Skeletal muscle tissue (tissue), 4 donors: ENCODE results near the gene NPM3. TPM values are rescaled to one million over a fixed set of nuclear protein-coding genes. Genes with fewer than 3 reads are reported as not detected.

Experiments used
- H3K27ac ChIP-seq: one replicate; pipeline ENCODE4 v1.7.0; 2013; ENCODE audit warnings: mild to moderate bottlenecking, low read depth, low read length, inconsistent platforms
- H3K27me3 ChIP-seq, 3 donors: one replicate each; pipeline ENCODE4 v1.7.0; 2013; ENCODE audit warnings: low read length in 3 of 3; ENCODE audit not compliant: control insufficient read depth in 3 of 3, insufficient read depth in 3 of 3
- H3K36me3 ChIP-seq, 3 donors: one replicate each; pipeline ENCODE4 v1.7.0; 2013; ENCODE audit warnings: low read length in 3 of 3; ENCODE audit not compliant: control insufficient read depth in 3 of 3, insufficient read depth in 3 of 3
- H3K4me1 ChIP-seq, 3 donors: one replicate each; pipeline ENCODE4 v1.7.0; 2013; ENCODE audit warnings: low read length in 3 of 3, mild to moderate bottlenecking in 3 of 3; ENCODE audit not compliant: control insufficient read depth in 3 of 3, insufficient read depth in 3 of 3
- H3K4me3 ChIP-seq, 3 donors: one replicate each; pipeline ENCODE4 v1.7.0; 2013; ENCODE audit warnings: low read length in 3 of 3
- H3K9ac ChIP-seq, 3 donors: one replicate each; pipeline ENCODE4 v1.7.0; 2013; ENCODE audit warnings: low read length in 3 of 3, mild to moderate bottlenecking in 3 of 3, moderate library complexity in 2 of 3, low read depth in 1 of 3
- H3K9me3 ChIP-seq, 3 donors: one replicate each; pipeline ENCODE4 v1.7.0; 2013; ENCODE audit warnings: low read length in 3 of 3; ENCODE audit not compliant: control insufficient read depth in 3 of 3
- total RNA-seq: library from RNA; depleted of rRNA; stranded (reverse); fragments of >200 nt; gene quantifications from one replicate; pipeline ENCODE4 v1.2.3, GENCODE V29; 2014
- donor health status: Osteomylitis.

Gene NPM3
- total RNA-seq, 1 donor from 2014 or later, result 62.6 TPM

DNA sequence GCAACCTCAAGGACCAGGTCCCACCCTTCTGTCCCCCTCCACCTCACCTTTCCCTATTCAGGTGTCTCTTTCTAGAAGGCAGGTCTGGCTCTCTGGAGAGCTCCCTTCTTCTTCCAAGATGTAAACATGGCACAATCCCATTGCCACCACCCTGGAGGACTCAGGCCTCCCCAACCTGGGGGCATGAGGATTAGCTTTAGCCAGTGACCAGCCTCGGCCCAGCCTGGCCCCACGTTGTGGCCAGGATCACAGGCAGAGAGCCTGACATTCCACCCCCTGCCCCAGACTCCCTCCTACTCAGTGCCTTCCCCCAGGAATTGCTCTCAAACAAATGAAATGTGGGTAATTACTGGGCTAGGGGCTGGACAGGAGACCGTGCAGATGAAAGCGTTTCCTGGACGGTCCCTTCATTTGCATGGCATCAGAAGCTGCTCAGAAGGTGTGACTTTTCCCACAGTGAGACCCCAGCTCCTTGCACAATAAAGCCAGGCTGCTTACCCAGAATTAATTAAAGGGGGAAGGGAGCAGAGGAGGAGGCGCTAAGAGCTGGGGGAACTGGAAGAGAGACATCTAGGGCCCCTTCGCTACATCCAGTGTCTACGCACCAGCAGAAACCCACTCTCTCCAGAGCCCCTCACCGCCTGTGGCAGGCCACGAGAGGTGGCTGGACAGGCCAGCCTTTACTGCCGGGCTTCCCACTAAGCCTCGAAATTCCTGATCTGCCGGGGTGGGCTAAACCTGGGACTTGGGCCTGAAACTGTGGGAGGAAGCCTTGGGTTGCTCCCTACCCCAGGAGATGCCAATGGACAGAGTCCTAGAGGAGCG, 15.1 kb downstream of the NPM3 start:
- no peaks in the 10 kb centered on the region for H3K4me1 ChIP-seq
- no peak overlapping the region for H3K9ac ChIP-seq
- no peaks in the 10 kb centered on the region for H3K9me3 ChIP-seq
- no peak overlapping the region for H3K27ac ChIP-seq
- no peaks in the 10 kb centered on the region for H3K36me3 ChIP-seq
- H3K4me3 ChIP-seq, result no peak overlapping the region
- H3K27me3 ChIP-seq, result peaks cover 27 to 63% (median 45%) of the 10 kb centered on the region in 3 donors

- peaks cover 21 to 61% (median 39%) of the 10 kb centered on the region in 3 donors for H3K27me3 ChIP-seq
- no peaks in the 10 kb centered on the region for H3K9me3 ChIP-seq
- H3K4me1 ChIP-seq, result no peaks in the 10 kb centered on the region
- H3K4me3 ChIP-seq, result no peak overlapping the region
- H3K27ac ChIP-seq, result no peak overlapping the region
- H3K36me3 ChIP-seq, result no peaks in the 10 kb centered on the region
- no peak overlapping the region for H3K9ac ChIP-seq
These were observed 15.7 kb downstream of the NPM3 start for GRCh38 chr10:101767600-101767945.

DNA sequence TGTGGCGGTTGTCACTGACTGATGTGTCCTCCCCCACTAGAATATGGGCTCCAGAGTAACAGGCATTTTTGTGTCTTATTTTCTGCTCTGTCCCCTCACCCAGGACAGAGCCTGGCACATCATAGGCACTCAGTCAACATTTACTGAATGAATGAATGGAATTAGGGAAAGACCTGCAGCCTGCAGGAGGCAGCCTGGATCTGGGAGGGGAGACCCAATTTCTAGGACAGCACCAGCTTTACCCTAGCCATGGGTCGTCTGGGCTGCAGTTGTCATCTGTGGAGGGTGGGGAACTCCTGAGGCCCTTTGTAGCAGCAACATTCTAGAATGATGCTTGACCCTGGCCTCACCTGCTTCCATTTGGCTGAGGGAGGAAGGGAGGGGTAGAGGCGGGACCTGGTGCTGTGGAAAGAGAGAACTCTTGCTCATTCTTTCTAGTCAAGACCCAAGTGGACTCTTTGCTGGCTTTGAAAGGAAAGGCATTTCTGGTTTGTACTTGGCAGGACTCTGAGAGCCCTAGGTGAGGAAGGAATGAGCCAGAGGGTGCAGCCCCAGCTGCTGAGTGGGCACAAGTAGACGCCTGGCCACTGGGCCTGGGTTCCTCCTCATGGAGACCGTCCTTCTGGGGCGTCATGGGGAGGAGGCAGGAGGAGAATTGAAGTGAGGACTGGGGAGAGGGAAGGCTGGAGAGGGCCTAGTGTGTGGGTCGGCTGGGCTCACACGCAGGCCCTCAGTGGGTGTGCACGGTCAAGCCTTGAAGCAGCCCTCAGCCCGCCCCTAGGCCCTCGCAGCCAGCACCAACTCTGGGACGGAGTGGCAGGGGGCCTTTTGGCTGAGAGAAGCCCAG, 16.3 kb downstream of the NPM3 start:
- Histone ChIP-seq H3K4me1 (no peaks in the 10 kb centered on the region), H3K36me3 (no peaks in the 10 kb centered on the region), H3K4me3 (no peak overlapping the region), H3K27ac (no peak overlapping the region), H3K9ac (no peak overlapping the region), H3K9me3 (no peaks in the 10 kb centered on the region), H3K27me3 (peaks cover 15 to 56% (median 33%) of the 10 kb centered on the region in 3 donors)

GRCh38 chr10:101766306-101766705, 16.9 kb downstream of the NPM3 start:
- Histone ChIP-seq H3K9ac (no peak overlapping the region), H3K4me1 (no peaks in the 10 kb centered on the region), H3K36me3 (no peaks in the 10 kb centered on the region), H3K9me3 (no peaks in the 10 kb centered on the region), H3K4me3 (no peak overlapping the region), H3K27me3 (peaks cover 13 to 60% (median 31%) of the 10 kb centered on the region in 3 donors), H3K27ac (no peak overlapping the region)

DNA sequence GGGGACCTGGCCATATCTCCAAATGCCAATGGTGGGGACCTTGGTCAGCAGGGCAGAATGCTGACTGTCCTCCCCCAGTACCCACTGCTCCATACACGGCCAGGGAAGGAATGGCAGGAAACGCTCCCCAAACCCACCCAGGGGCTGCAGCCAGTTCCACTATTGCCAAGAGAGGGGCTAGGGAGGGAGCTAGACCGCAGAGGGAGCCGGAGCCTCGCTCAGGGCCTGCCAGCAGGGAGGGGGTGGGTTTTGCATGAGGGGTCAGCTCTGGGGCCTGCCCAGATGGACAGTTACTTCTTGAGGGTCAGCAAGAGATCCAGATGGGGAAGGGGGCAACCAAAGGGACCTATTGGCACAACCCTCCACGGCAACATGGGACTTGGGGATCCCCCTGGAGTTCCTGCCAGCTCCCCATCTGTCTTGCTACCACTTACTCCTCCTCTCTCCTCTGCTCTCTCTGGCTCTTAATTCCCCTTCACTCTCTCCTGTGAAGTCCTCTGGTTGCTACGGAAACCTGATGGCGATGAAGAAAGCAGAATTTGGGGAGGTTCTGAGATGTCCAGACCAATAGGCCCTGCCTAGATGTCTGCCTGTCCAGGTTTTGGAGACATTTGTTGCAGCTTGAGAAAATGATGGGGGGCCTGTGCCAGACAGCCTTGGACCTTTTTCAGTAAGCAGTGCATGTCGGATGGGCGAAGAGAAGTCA, 20.0 kb downstream of the NPM3 start:
- Histone ChIP-seq H3K4me1 (peaks cover 0 to 4% (median 0%) of the 10 kb centered on the region in 3 donors), H3K36me3 (no peaks in the 10 kb centered on the region), H3K27me3 (peaks cover 7 to 42% (median 13%) of the 10 kb centered on the region in 3 donors), H3K9me3 (no peaks in the 10 kb centered on the region), H3K27ac (no peak overlapping the region), H3K4me3 (no peak overlapping the region), H3K9ac (no peak overlapping the region)

- no peak overlapping the region for H3K27ac ChIP-seq
- peaks cover 7 to 41% (median 11%) of the 10 kb centered on the region in 3 donors for H3K27me3 ChIP-seq
- no peaks in the 10 kb centered on the region for H3K9me3 ChIP-seq
- no peaks in the 10 kb centered on the region for H3K36me3 ChIP-seq
- no peak overlapping the region for H3K4me3 ChIP-seq
- H3K4me1 ChIP-seq, result peaks cover 0 to 8% (median 0%) of the 10 kb centered on the region in 3 donors
- no peak overlapping the region for H3K9ac ChIP-seq
These were observed 20.5 kb downstream of the NPM3 start for GRCh38 chr10:101762736-101763135.

DNA sequence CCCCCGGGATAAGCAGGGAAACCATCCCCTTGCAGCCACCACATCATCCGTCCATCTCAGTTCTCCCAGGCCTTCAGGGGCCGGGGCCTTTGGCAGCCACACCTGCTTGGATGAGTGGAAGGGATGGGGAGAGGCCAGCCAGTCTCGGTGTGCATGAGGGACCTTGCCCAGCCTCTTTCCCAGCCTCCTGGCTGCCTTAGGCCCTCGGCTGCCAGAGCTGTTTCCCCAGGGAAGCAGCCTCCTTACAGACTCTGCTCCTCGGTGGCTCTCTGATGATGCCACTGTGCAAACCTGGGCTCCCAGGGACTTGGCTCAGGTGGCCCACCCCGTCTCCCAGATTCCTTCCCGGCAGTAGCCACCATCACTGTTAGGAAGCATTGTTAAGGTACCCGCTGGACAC, 22.0 kb downstream of the NPM3 start:
- Histone ChIP-seq H3K9me3 (no peaks in the 10 kb centered on the region), H3K9ac (no peak overlapping the region), H3K36me3 (no peaks in the 10 kb centered on the region), H3K4me1 (peaks cover 0 to 8% (median 0%) of the 10 kb centered on the region in 3 donors), H3K4me3 (no peak overlapping the region), H3K27me3 (peaks cover 5 to 37% (median 12%) of the 10 kb centered on the region in 3 donors), H3K27ac (no peak overlapping the region)

DNA sequence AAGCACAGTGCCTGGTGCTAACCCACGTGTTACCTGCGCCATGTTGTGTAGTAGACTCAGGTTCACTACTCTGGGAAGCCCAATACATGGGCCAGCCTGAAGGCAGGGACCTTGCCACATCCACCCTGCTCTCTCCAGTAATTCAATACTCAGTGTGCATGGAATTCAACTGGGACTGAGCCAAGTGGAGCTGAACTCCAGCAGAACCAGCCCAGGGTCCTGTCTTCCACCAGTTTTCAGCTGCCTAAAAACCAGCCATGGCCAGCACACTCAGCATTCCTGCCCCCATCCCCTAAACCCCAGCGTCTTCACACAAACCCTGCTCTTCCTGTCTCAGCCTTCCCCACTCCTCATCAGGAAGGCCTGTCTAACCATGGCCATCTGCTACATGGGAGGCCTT, 22.7 kb downstream of the NPM3 start:
- Histone ChIP-seq H3K27me3 (peaks cover 5 to 35% (median 10%) of the 10 kb centered on the region in 3 donors), H3K9me3 (no peaks in the 10 kb centered on the region), H3K36me3 (no peaks in the 10 kb centered on the region), H3K4me1 (peaks cover 0 to 8% (median 0%) of the 10 kb centered on the region in 3 donors), H3K9ac (no peak overlapping the region), H3K4me3 (no peak overlapping the region), H3K27ac (no peak overlapping the region)

DNA sequence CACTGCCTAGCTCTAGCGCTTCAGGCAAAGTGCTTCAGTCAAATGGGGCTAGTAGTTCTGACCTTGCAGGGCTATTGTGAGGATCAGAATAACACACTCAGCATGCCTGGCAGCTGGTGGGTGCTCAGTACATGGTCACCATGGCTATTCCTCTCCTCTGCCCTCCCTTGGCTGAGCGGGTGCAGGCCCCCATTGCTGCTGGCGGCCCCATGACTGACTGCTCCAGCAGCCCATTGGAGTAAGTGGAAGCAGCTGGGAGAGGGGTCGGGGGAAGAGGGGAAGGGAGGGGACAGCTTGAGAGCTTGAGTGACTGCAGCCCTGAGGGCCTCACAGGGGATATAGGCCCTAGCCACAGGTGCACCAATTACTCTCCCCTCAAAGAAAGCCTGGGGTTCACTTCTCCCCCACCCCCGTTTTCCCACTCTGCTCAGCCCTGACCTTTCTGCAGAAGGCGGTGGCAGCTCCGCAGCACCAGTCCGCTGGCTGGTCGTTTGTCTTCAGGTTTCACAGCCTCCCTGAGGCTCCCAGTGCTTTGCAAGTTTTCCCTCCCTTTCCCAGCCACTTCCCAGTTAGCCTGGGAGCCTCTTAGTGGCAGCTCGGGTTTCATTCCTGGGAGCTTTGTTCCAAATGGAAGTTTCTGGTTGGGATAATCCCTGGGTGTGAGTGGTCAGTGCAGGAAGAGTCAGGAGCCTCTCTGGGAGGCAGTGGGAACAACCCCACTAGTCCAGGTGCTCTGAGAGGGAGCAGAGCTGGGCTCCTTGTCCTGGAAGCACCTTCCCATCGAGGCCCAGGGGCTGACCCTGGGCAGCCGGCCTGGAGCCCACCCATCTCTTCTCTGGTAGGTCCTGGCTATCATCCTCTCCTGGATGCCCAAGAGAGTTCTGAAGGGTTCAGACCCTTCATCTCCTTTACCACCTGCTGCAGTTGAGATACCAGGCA, 23.7 kb downstream of the NPM3 start:
- no peak overlapping the region for H3K9ac ChIP-seq
- H3K27me3 ChIP-seq, result peaks cover 0 to 27% (median 10%) of the 10 kb centered on the region in 3 donors
- peaks cover 0 to 8% (median 0%) of the 10 kb centered on the region in 3 donors for H3K4me1 ChIP-seq
- no peak overlapping the region for H3K4me3 ChIP-seq
- no peaks in the 10 kb centered on the region for H3K36me3 ChIP-seq
- H3K9me3 ChIP-seq, result no peaks in the 10 kb centered on the region
- no peak overlapping the region for H3K27ac ChIP-seq
